Uterus (tissue), 2 donors: ENCODE measurements around the gene BBX.

Source experiments
- POLR2A ChIP-seq, 2 donors: fragments of 450-650 bp; IDR thresholded peaks; one replicate each; pipeline ENCODE4 v1.6.1; 2016; ENCODE audit warnings: antibody characterized with exemption in 2 of 2, mild to moderate bottlenecking in 1 of 2, moderate library complexity in 1 of 2
- TF ChIP-seq, protein P1 (sequence below), 4 experiments: fragments of 200-600 bp in 2 of 4; fragments of 450-650 bp in 2 of 4; sonication (generic) in 2 of 4; IDR thresholded peaks; one replicate each; pipeline ENCODE4 v1.5.1; 2016 to 2019; ENCODE audit warnings: antibody characterized with exemption in 4 of 4, mild to moderate bottlenecking in 2 of 4, moderate library complexity in 1 of 4

DNA sequence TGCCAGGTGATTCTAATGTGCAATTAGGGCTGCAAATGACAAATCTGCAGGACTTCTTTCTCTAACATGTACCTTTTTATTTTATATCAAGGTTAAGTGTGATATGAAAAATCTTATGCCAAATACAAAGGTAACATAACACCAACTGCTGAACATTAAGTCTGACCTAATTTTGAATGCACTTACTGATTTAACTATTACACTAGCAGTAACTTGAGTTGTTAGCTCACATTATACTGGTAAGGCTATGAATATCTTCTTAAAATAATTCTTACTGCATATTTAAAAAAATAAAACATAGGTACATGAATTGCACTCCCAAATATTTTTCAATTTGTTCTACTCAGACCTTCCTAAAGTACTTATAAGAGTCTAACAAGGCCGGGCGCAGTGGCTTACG lies 308.8 kb downstream of the BBX start:
- no peak for TF ChIP-seq POLR2A (IDR thresholded peaks at IDR 0.05)
- TF ChIP-seq, protein P1, sequence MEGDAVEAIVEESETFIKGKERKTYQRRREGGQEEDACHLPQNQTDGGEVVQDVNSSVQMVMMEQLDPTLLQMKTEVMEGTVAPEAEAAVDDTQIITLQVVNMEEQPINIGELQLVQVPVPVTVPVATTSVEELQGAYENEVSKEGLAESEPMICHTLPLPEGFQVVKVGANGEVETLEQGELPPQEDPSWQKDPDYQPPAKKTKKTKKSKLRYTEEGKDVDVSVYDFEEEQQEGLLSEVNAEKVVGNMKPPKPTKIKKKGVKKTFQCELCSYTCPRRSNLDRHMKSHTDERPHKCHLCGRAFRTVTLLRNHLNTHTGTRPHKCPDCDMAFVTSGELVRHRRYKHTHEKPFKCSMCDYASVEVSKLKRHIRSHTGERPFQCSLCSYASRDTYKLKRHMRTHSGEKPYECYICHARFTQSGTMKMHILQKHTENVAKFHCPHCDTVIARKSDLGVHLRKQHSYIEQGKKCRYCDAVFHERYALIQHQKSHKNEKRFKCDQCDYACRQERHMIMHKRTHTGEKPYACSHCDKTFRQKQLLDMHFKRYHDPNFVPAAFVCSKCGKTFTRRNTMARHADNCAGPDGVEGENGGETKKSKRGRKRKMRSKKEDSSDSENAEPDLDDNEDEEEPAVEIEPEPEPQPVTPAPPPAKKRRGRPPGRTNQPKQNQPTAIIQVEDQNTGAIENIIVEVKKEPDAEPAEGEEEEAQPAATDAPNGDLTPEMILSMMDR (IDR thresholded peaks at IDR 0.05) = no peak
